Measurements from ENCODE around the gene MRPS16.

GRCh38 chr10:73215749-73216148 is 36.7 kb downstream of the MRPS16 start:
- TF ChIP-seq CTCF (IDR thresholded peaks at IDR 0.05) (no peak), POLR2AphosphoS5 (IDR thresholded peaks at IDR 0.05) (no peak), EP300 (IDR thresholded peaks at IDR 0.05) (no peak)

Data from gastroesophageal sphincter (tissue), 3 donors.